GM12878 (cell line): ENCODE measurements around the gene ZNF280D. TPM values are rescaled to one million over a fixed set of nuclear protein-coding genes. Genes with fewer than 3 reads are reported as not detected.

Experiments
- ATAC-seq: fragments of 200-7000 bp; cut with Tn5 transposase; 3 replicates; pipeline ENCODE4 v1.9.1; 2020; ENCODE audit warnings: mild to moderate bottlenecking, moderate library complexity
- BruUV-seq: library from RNA; stranded (reverse); fragments of 400-500 nt; replicated peaks from 2 replicates; lab custom pipeline; 2021; lab: Mats Ljungman, UMichigan
- CTCF ChIA-PET: fragments of 300-600 bp; sonication (Branson Sonifier 250); formaldehyde crosslinking; extraction: SDS; loops from one replicate; lab custom pipeline; 2021; ENCODE audit warnings: inconsistent platforms; lab: Yijun Ruan, JAX
- POLR2A ChIA-PET: fragments of 350-600 bp; formaldehyde crosslinking; extraction: SDS; loops from one replicate; lab custom pipeline; 2021; ENCODE audit warnings: inconsistent platforms; lab: Charles Lee
- RAD21 ChIA-PET: fragments of 300-600 bp; sonication (Branson Sonifier 250); formaldehyde crosslinking; loops from one replicate; lab custom pipeline; 2023; ENCODE audit warnings: antibody characterized with exemption; ENCODE audit not compliant: unreplicated experiment; lab: Charles Lee
- SMC1A ChIA-PET: fragments of 300-600 bp; sonication (Branson Sonifier 250); formaldehyde crosslinking; loops from one replicate; lab custom pipeline; 2023; ENCODE audit not compliant: unreplicated experiment, uncharacterized antibody; lab: Charles Lee
- DNase-seq: peaks from one replicate; pipeline ENCODE4 v3.0.0-alpha.2; 2011; ENCODE audit warnings: low read depth, low spot score
- FAIRE-seq: peaks from 3 replicates; lab custom pipeline; 2011; peaks lifted over from hg19 to GRCh38; lab: Jason Lieb, UNC
- H2AFZ ChIP-seq: 2 replicates; pipeline ENCODE4 v1.6.0; 2011; ENCODE audit warnings: low read depth, low read length, control low read depth; ENCODE audit not compliant: control insufficient read depth
- H3K27ac ChIP-seq: 2 replicates; pipeline ENCODE4 v1.5.1; 2011; ENCODE audit warnings: control low read depth; ENCODE audit not compliant: control insufficient read depth, insufficient read depth
- H3K27me3 ChIP-seq, 2 experiments: replicated peaks in 1 of 2; 2 replicates each; pipeline versions ENCODE4 v1.6.0 to v1.6.1; 2011; ENCODE audit warnings: low read length in 1 of 2; ENCODE audit not compliant: control insufficient read depth in 2 of 2, insufficient read depth in 2 of 2
- H3K36me3 ChIP-seq, 2 experiments: 2 replicates each; pipeline ENCODE4 v1.5.1; 2011; ENCODE audit warnings: low read length in 1 of 2; ENCODE audit not compliant: control insufficient read depth in 2 of 2, insufficient read depth in 2 of 2
- H3K4me1 ChIP-seq: 2 replicates; pipeline ENCODE4 v1.6.1; 2011; ENCODE audit warnings: mild to moderate bottlenecking, low read length, moderate library complexity, mixed read lengths; ENCODE audit not compliant: control insufficient read depth, insufficient read depth
- H3K4me2 ChIP-seq: 2 replicates; pipeline ENCODE4 v1.6.0; 2011; ENCODE audit warnings: control low read depth; ENCODE audit not compliant: control insufficient read depth, insufficient read depth
- H3K4me3 ChIP-seq: fragments of 200-600 bp; sonication (generic); 2 replicates; pipeline ENCODE4 v1.5.1; 2016
- H3K79me2 ChIP-seq: 2 replicates; pipeline ENCODE4 v1.6.0; 2011; ENCODE audit warnings: low read length; ENCODE audit not compliant: control insufficient read depth, insufficient read depth
- H3K9ac ChIP-seq: 2 replicates; pipeline ENCODE4 v1.8.0; 2011; ENCODE audit warnings: low read length, control low read depth, mixed read lengths; ENCODE audit not compliant: control insufficient read depth, insufficient read depth
- H3K9me3 ChIP-seq: replicated peaks from 3 replicates; pipeline ENCODE4 v1.5.1; 2011; ENCODE audit warnings: mild to moderate bottlenecking, low read length; ENCODE audit not compliant: control insufficient read depth, insufficient read depth
- H4K20me1 ChIP-seq: 2 replicates; pipeline ENCODE4 v1.6.0; 2011; ENCODE audit not compliant: control insufficient read depth, insufficient read depth
- CBFB ChIP-seq: IDR thresholded peaks from 2 replicates; pipeline ENCODE4 v1.6.1; 2016; ENCODE audit warnings: antibody characterized with exemption, low read depth
- CEBPZ ChIP-seq: fragments of 150-350 bp; IDR thresholded peaks from 2 replicates; pipeline ENCODE4 v1.6.1; 2016; ENCODE audit warnings: low read depth, low read length
- CTCF ChIP-seq, 3 experiments: IDR thresholded peaks in 2 of 3; conservative IDR thresholded peaks in 1 of 3; 2 replicates each; pipeline ENCODE4 v1.5.1; 2011; ENCODE audit warnings: low read depth in 3 of 3, low read length in 3 of 3, mild to moderate bottlenecking in 3 of 3, control low read depth in 2 of 3, moderate library complexity in 2 of 3, inconsistent platforms in 1 of 3, mixed read lengths in 1 of 3; ENCODE audit not compliant: control insufficient read depth in 2 of 3, insufficient read depth in 1 of 3; ENCODE audit errors: extremely low read depth in 1 of 3
- EZH2 ChIP-seq: IDR thresholded peaks from 2 replicates; pipeline ENCODE4 v1.6.1; 2012; ENCODE audit warnings: low read depth, mild to moderate bottlenecking, control low read depth, inconsistent platforms, low read length, borderline replicate concordance; ENCODE audit not compliant: control insufficient read depth
- POLR2AphosphoS5 ChIP-seq: IDR thresholded peaks from 2 replicates; pipeline ENCODE4 v1.6.1; 2011; ENCODE audit warnings: mild to moderate bottlenecking, low read length, inconsistent platforms
- SMARCA5 ChIP-seq: fragments of 450-650 bp; IDR thresholded peaks from 2 replicates; pipeline ENCODE4 v1.6.1; 2017; ENCODE audit warnings: mild to moderate bottlenecking
- ZBTB11 ChIP-seq: fragments of 450-650 bp; formaldehyde crosslinking; IDR thresholded peaks from 2 replicates; pipeline ENCODE4 v1.5.0; 2022; ENCODE audit warnings: mild to moderate bottlenecking, missing genetic modification characterization
- WGBS: methylation state at CpG from one replicate; pipeline ENCODE4 v1.1.6; 2016; ENCODE audit warnings: low lambda C conversion rate; ENCODE audit not compliant: insufficient replicate concordance, insufficient coverage; ENCODE audit errors: missing lambda C conversion rate; 5-methylcytosine and 5-hydroxymethylcytosine counted together
- in situ Hi-C: fragments of 300-500 bp; cut with MboI; formaldehyde crosslinking; loops from 9 replicates; pipeline ENCODE4 v1.14.3; 2018; ENCODE audit warnings: mixed read lengths
- intact Hi-C: fragments of 100-400 bp; cut with micrococcal nuclease; formaldehyde crosslinking; loops from one replicate; pipeline ENCODE4 v1.14.2; 2022; ENCODE audit not compliant: unreplicated experiment
- polyA plus RNA-seq, 11 experiments: library from polyadenylated mRNA; depleted of rRNA in 4 of 11; unstranded in 6 of 11; stranded (reverse) in 5 of 11; fragments of >200 nt; fragmentation: Nextera tagmentation in 4 of 11; fragmentation: Illumina TruSeq in 1 of 11; extraction: Ambion mirVana in 4 of 11; extraction: Trizol in 1 of 11; gene quantifications; 1 replicate in 1 of 11; 2 replicates in 10 of 11; pipeline versions ENCODE4 v1.2.1 to v1.2.3, GENCODE V29; 2011 to 2016; ENCODE audit warnings: inconsistent platforms in 2 of 11, missing spikeins in 2 of 11, low read depth in 1 of 11
- total RNA-seq, 4 experiments: library from RNA; depleted of rRNA in 3 of 4; stranded (reverse); fragments of >200 nt in 3 of 4; fragmentation: Illumina TruSeq in 1 of 4; extraction: Trizol in 1 of 4; gene quantifications; 2 replicates each; pipeline versions ENCODE4 v1.2.1 to v1.2.3, GENCODE V29; 2013 to 2021
- TF ChIP-seq, protein P1 (sequence below): IDR thresholded peaks from 2 replicates; pipeline ENCODE4 v1.6.1; 2012; ENCODE audit warnings: mild to moderate bottlenecking, low read depth, low read length
- TF ChIP-seq, protein P2 (sequence below): fragments of 450-650 bp; IDR thresholded peaks from 2 replicates; pipeline ENCODE4 v1.6.1; 2016; ENCODE audit warnings: mild to moderate bottlenecking

Gene ZNF280D
- total and polyA plus RNA-seq, 10 of the 15 experiments (the other 5 are each of a cell fraction or from before 2014, with no cell fraction given): 5.6 to 18.6 (median 8.6) TPM

- DNase-seq: no peak
- Histone ChIP-seq H3K9ac (no peak overlapping the region), H3K4me1 (no peaks in the 10 kb centered on the region), H3K4me2 (no peak overlapping the region), H2AFZ (no peak overlapping the region), H4K20me1 (no peaks in the 10 kb centered on the region), H3K9me3 (no peaks in the 10 kb centered on the region), H3K27ac (no peak overlapping the region), H3K36me3 (no peaks in the 10 kb centered on the region), H3K27me3 (no peaks in the 10 kb centered on the region), H3K79me2 (no peaks in the 10 kb centered on the region), H3K4me3 (no peak overlapping the region)
- intact Hi-C loops (no loop called here), in situ Hi-C loops (no loop called here)
- ChIA-PET CTCF (no interaction called here), SMC1A (interaction anchor here (0.7 kb wide), 1 partner anchor 715 kb away, joined by 3 read pairs; no protein-coding TSS in a partner anchor), RAD21 (no interaction called here), POLR2A (no interaction called here)
- FAIRE-seq: no peak
- BruUV-seq: no TSS peak
- WGBS: 81% methylated on average over 4 of the region's 4 CpGs
- ATAC-seq: no peak
- no peak for TF ChIP-seq CBFB
- TF ChIP-seq EZH2: no peak
- no peak for TF ChIP-seq CEBPZ
- TF ChIP-seq, protein P1, sequence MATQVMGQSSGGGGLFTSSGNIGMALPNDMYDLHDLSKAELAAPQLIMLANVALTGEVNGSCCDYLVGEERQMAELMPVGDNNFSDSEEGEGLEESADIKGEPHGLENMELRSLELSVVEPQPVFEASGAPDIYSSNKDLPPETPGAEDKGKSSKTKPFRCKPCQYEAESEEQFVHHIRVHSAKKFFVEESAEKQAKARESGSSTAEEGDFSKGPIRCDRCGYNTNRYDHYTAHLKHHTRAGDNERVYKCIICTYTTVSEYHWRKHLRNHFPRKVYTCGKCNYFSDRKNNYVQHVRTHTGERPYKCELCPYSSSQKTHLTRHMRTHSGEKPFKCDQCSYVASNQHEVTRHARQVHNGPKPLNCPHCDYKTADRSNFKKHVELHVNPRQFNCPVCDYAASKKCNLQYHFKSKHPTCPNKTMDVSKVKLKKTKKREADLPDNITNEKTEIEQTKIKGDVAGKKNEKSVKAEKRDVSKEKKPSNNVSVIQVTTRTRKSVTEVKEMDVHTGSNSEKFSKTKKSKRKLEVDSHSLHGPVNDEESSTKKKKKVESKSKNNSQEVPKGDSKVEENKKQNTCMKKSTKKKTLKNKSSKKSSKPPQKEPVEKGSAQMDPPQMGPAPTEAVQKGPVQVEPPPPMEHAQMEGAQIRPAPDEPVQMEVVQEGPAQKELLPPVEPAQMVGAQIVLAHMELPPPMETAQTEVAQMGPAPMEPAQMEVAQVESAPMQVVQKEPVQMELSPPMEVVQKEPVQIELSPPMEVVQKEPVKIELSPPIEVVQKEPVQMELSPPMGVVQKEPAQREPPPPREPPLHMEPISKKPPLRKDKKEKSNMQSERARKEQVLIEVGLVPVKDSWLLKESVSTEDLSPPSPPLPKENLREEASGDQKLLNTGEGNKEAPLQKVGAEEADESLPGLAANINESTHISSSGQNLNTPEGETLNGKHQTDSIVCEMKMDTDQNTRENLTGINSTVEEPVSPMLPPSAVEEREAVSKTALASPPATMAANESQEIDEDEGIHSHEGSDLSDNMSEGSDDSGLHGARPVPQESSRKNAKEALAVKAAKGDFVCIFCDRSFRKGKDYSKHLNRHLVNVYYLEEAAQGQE: no peak
- TF ChIP-seq, protein P2, sequence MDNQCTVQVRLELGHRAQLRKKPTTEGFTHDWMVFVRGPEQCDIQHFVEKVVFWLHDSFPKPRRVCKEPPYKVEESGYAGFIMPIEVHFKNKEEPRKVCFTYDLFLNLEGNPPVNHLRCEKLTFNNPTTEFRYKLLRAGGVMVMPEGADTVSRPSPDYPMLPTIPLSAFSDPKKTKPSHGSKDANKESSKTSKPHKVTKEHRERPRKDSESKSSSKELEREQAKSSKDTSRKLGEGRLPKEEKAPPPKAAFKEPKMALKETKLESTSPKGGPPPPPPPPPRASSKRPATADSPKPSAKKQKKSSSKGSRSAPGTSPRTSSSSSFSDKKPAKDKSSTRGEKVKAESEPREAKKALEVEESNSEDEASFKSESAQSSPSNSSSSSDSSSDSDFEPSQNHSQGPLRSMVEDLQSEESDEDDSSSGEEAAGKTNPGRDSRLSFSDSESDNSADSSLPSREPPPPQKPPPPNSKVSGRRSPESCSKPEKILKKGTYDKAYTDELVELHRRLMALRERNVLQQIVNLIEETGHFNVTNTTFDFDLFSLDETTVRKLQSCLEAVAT: no peak
- TF ChIP-seq SMARCA5: no peak
- TF ChIP-seq ZBTB11 (CRISPR knock-in tag): no peak
- TF ChIP-seq CTCF (IDR thresholded peaks at IDR 0.05 in 2 of 3, conservative IDR thresholded peaks at IDR 0.05 in 1 of 3; ENCODE audit: control insufficient read depth in 2 of 3, extremely low read depth in 1 of 3, insufficient read depth in 1 of 3, low read depth in 3 of 3, low read length in 3 of 3): no peak
- no peak for TF ChIP-seq POLR2AphosphoS5
These were observed 93.7 kb downstream of the ZNF280D start for GRCh38 chr15:56639631-56640030.
